Astrocyte (in vitro differentiated cells and primary cell): ENCODE measurements around the gene KCNQ5.

ENCODE experiments used
- CTCF ChIP-seq: IDR thresholded peaks from 2 replicates; pipeline ENCODE4 v1.5.1; 2011; ENCODE audit warnings: low read depth, mild to moderate bottlenecking, inconsistent platforms, low read length, moderate library complexity; ENCODE audit not compliant: insufficient read depth
- EZH2 ChIP-seq: IDR thresholded peaks from 2 replicates; pipeline ENCODE4 v1.6.1; 2012; ENCODE audit warnings: mild to moderate bottlenecking, low read length, inconsistent platforms; ENCODE audit not compliant: insufficient read depth

- TF ChIP-seq CTCF, result no peak
- TF ChIP-seq EZH2, result no peak
Observed at GRCh38 chr6:72689107-72689954, 67.5 kb downstream of the KCNQ5 start.
